NCI-H2171 treated with DMSO at 0.1 percent for 48 hours (cell line): ENCODE data around the gene RXRB.
"Not testable (repeated sequence)": the region's sequence is repeated elsewhere in the genome, so short reads cannot be mapped to it uniquely, and the experiment has no call there.

ENCODE experiments used
- DNase-seq: peaks from one replicate; lab custom pipeline; 2025; lab: John Stamatoyannopoulos, UW

Gene RXRB

DNA sequence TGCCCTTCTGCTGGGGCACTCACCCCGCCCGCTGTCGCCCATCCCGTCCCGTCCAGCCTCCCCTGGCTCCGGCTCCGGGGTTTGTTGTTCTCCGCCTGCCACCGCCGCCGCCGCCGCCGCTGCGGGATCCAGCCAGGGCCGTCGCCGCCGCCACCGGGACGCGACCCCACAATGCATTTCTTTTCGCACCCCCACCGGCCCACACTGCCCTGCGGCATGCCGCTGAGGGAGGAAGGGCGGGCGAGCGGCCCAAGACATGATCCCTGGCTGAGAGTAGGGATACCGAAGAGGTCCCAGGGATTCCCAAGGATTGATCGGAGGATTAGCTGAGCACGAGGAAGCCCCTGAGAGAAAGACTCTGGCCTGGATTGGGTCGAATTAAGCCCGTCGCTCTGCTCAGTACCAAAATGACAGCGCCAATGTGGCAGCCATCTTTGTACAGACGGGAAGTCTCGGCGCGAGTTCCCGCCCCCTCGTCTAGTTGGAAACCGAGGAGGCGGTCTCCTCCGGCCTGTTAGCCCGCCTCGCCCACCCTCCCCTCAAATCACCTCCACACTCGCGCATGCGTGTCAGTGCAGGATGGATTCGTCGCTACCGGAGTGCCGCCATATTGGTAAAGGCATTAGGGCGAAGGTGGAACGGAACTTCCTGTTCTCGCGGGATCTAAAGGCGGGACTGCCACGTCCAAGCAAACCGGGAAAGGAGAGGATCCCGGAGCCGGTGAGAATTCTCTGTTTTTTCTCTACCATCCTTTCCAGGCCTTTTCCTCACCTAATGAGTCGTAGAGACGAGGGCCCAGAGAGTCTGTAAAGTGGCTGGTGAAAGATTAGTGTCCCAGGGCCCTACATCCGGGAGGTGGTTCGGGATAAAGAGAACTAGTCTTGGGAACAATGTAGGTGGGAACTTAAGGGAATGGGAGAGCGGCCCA lies at the start of gene RXRB, which contains the start of gene SLC39A7:
Gene RXRB (minus strand): TSS at position 447 of the 928 bp plus-strand sequence. CDS start 189 bp downstream, at position 258.
Gene SLC39A7 (plus strand): TSS at position 649 of the 928 bp plus-strand sequence. CDS start 379 bp downstream, outside the sequence.
- peak; percentile 96 for DNase-seq

DNA sequence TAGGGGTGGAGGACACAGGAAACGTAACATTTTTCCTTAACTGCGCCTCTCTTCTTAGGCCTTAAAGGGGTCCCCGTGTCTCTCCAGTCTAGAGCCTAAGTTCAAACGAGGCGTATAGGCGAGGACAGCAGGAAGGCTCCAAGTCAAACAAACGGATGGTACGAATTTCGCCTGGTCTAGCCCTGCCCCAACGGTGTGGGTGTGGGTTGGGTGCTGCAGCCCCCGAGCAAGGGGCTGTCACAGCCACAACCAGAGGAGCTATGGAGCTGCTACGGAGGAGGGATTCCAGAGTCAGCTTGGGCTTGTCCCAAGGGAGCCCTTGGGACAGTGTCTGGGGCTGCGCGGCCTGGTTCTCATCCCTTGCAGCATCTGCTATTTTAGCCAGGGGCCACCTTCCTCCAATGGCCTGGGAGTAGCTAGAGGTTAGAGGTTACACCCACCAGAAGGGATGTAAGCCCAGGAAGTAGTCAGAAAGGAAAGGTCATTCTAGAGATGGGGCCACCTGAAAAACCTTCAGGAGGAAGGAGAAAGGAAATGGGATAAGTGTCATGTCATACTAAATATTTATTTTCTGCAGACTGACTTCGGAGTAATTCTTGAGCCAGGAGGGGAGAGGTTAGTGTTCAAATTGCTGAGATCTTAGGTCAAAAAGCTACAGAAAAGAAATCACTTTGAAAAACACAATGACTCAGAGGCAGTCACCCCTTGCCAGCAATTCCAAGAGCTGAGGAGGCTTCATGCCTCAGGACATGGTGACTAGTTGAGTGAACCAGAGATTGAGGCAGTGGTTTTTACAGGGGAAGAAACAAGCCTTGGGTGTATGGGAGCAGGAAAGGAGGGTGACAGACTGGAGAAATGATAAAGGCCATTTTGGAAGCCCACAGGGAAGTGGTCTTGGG lies 49.5 kb upstream of the RXRB start:
- DNase-seq = no peak

DNA sequence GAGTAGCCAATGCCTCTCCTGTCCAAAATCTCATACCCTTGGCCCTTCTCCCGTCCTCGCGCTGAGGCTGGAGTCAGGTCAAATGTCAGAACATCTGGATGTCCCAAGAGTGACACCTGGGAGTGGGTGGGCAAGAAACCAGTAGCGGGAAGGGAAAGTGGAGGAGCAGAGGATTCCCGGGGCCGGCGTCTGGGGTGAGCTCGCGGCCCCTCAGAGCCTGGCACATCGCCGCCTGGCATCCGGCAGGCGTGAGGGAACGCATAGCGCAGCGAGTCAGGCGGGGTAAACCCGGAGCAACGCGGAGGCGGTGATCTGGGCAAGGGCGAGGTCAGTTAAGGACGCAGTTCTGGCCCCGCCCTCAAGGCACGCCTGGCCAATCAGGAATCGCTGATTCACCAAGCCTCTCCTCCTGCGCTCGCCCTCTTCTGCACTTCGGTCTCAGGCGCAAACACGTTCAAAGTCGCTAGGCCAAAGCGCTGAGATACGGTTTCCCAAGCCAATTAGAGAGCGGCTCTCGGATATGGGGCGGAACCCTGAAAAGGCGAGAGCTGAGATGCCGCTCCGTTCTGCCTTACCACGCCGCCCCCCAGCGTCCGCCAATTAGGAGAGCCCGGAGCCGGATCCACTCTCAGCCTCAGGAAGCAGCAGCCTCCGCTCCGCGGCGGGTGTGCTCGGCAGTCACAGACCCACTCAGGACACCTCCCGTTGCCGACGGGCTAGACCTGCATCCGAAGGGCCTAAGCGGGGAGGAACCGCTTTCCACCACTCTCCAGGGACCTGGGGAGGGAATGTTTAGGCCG lies 48.7 kb upstream of the RXRB start:
- peak; percentile 99 for DNase-seq

- peak; percentile 71 for DNase-seq
Measured at GRCh38 chr6:33248643-33248931, 48.1 kb upstream of the RXRB start.

- DNase-seq = peak; percentile 87
Measured at GRCh38 chr6:33247977-33248642, 47.6 kb upstream of the RXRB start.

GRCh38 chr6:33243476-33243875 lies 43.0 kb upstream of the RXRB start:
- DNase-seq = no peak

DNA sequence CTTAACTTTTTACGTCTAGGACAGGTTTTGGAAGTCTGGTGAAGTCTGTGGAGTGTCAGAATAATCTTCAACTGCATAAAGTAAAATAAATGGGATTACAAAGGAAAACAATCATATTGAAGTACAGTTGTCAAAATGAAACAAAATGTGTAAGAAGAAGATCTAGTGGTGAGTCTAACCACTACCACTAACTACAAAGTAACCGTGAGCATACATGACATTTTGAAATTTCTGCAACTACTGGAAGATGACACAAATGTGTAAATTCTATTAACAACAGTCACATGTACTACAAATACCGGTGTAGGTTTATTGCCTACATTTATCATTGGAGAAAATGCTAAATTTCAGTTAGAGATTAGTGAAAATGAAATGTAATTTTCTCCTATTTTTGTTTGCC lies 41.5 kb upstream of the RXRB start:
- DNase-seq = no peak

- DNase-seq = no peak
Measured at GRCh38 chr6:33237741-33238140, 37.3 kb upstream of the RXRB start.

DNA sequence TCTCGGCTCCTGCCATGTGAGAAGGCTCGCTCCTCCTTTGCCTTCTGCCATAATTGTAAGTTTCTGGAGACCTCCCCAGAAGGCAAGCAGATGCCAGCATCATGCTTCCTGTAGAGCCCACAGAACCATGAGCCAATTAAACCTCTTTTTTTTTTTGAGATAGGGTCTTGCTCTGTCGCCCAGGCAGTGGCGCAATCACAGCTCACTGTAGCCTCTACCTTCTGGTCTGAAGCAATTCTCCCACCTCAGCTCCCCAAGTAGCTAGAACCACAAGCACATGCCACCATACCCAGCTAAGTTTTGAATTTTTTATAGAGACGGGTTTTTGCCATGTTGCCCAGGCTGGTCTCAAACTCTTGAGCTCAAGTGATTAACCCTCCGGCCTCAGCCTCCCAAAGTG lies 36.4 kb upstream of the RXRB start:
- no peak for DNase-seq

GRCh38 chr6:33236328-33236727 lies 35.9 kb upstream of the RXRB start:
- no peak for DNase-seq

GRCh38 chr6:33235221-33235634 lies 34.8 kb upstream of the RXRB start:
- peak; percentile 95 for DNase-seq

GRCh38 chr6:33226503-33227120 lies 26.1 kb upstream of the RXRB start:
- DNase-seq = not testable (repeated sequence)

- DNase-seq = no peak
Measured at GRCh38 chr6:33217681-33218080, 17.2 kb upstream of the RXRB start.

DNA sequence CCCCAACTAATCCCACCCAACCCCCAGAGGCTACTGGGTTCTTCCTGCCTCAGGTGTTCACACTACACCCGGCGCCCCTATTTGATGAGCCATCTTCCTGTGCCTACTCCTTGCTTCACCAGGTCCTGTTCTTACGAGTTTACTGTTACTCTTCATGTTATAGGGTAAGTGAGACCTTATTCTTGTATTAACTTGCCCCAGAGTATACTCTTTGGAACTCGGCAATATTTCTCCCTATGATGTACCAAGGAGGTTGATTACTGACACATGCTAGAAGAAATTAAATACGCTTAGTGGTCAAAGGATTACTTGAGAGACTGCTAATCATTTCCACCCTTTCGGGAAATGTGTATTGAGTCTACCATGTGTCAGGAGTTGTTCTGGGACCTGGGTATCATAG lies 16.8 kb upstream of the RXRB start:
- no peak for DNase-seq

DNA sequence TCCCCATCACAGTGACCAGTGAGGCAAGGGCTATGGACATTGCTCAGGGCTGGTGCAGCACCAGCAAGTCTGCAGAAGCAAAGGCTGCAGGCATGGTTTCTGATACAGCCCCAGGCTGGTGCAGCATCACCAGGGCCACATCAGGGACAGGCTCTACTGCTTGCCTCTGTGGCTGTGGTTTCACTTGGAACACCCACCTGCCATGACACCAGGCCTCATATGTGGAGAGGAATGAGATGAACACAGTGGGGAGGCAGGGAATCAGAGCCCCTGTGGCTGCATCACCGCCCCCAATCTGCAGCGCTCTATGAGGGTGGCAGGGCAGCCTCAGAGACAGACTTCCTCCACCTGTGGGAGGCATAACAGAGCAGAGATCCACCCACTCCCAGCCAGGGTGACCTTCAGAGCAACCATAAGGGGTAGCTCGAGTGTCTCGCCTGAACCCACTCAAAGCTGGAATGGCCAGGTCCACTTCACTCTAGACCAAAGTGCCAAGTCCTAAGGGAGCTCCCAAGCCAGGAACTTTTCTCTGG lies 15.7 kb upstream of the RXRB start:
- DNase-seq = no peak

DNA sequence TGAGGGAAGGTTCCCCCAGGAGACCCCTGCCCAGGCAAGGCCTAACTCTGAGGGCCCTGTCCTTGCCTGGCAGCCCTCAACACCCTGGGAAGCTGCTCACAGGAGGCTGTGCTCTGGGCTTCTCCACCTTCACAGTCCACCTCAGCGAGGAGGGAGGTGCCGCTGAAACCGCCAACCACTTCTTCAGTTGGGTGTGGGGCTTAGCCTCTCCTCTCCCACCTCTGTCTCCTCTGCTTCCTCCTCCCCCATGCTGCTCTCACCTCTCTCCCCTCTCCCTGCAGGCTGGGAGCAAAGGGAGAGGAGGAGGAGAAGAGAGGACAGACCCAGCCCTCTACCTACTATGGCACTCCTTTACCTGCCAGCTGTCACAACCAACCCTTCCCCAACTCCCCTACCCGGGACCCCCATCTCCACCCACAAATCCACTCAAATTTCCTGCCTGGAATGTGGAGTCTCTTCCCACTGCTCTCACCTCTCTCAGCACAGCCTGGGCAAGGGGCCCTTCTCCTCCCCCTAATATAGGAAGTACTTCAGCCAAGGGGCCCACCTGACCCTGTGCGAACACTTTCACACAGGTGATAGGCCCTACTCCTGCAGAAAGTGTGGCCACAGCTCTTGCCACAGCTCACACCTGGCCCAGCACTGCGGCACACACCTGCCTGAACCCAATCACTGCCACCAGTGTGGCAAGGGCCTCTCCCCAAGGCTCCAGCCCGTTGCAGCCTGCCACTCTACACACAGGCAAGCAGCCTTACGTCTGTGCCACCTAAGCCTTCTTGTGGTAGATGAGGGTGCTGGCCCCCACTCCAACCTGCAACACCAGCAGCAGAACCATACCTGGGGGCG lies 15.0 kb upstream of the RXRB start:
- DNase-seq = no peak

- no peak for DNase-seq
Measured at GRCh38 chr6:33213989-33214335, 13.5 kb upstream of the RXRB start.

- peak; percentile 48 for DNase-seq
Measured at GRCh38 chr6:33213166-33213988, 12.9 kb upstream of the RXRB start.

GRCh38 chr6:33212857-33213165 lies 12.3 kb upstream of the RXRB start:
- DNase-seq = peak; percentile 44
